ENCODE data around the gene OR1J2. TPM values are rescaled to one million over a fixed set of nuclear protein-coding genes. Genes with fewer than 3 reads are reported as not detected.

OR1J2 gene
- total and polyA plus RNA-seq, 2 of the 8 experiments (the other 6 are each of a cell fraction or from before 2014, with no cell fraction given), result not detected

- TF ChIP-seq E2F6 (IDR thresholded peaks at IDR 0.05) (no peak), RAD21 (IDR thresholded peaks at IDR 0.05 in 1 of 2, conservative IDR thresholded peaks at IDR 0.05 in 1 of 2; ENCODE audit: low read depth in 2 of 2, low read length in 2 of 2) (peak; percentile 12 to 25; a peak in 2 of 4 replicates)
Measured at GRCh38 chr9:122463828-122464632, 46.6 kb upstream of the OR1J2 start (continued).

Data from H1 (cell line).